Umbilical cord (tissue), 2 donors: ENCODE measurements around the gene APOA5. TPM values are rescaled to one million over a fixed set of nuclear protein-coding genes. Genes with fewer than 3 reads are reported as not detected.
"Not testable (repeated sequence)": the region's sequence is repeated elsewhere in the genome, so short reads cannot be mapped to it uniquely, and the experiment has no call there.

Experiments
- DNase-seq: peaks from one replicate; pipeline ENCODE4 v3.0.0-alpha.2; 2015; ENCODE audit warnings: low spot score
- total RNA-seq: library from RNA; depleted of rRNA; stranded (reverse); fragments of >200 nt; gene quantifications from one replicate; pipeline ENCODE4 v1.2.3, GENCODE V29; 2014; ENCODE audit warnings: low replicate concordance; ENCODE audit not compliant: insufficient read depth

The APOA5 gene, protein sequence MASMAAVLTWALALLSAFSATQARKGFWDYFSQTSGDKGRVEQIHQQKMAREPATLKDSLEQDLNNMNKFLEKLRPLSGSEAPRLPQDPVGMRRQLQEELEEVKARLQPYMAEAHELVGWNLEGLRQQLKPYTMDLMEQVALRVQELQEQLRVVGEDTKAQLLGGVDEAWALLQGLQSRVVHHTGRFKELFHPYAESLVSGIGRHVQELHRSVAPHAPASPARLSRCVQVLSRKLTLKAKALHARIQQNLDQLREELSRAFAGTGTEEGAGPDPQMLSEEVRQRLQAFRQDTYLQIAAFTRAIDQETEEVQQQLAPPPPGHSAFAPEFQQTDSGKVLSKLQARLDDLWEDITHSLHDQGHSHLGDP
- not detected for total RNA-seq

DNA sequence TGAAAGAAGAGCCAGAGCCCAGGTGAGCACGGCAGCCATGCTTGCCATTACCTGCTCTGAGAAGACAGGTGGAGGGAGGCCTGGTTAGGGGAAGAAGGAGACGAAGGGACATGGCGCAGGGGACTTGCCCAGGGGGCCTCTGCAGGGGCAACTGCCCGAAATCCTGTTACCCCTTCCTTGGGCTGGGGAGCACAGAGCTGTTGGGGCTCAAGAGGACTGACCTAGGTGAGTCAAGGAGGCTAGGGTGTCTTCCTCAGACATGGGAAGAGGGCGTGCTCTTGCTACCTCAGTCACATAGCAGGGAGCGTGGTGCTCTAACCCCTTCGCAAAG, at the start of gene APOA5:
TSS of gene APOA5 (minus strand) at position 67 of the 331 bp plus-strand sequence. CDS start at position 48, 19 bp downstream.
- no peak for DNase-seq

DNA sequence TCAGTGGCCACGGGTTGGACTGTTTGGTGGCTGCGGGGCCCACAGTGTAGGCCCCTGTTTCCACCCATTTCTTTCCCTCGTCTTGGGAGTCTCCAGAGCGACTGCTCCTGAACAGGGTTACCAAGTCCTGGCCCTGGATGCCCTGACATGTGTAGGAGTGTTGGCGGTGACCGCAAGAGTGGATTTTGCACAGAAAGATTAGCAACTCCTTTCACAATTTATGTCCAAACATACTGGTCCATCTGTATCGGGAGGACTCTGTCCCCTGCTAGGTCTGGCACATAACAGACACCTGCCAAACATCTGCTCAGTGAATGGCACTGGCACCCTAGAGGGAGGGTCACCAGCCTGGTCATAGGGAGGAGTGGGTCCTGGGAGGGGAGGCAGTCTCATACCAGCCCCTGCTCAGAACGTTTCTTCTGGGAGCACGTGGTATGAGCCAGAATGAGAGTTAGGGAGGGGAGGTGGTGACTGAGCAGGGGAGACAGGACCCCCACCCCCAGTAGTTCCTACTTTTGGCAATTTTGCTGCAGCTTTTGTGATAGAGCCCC, 49.1 kb upstream of the APOA5 start:
- no peak for DNase-seq

DNA sequence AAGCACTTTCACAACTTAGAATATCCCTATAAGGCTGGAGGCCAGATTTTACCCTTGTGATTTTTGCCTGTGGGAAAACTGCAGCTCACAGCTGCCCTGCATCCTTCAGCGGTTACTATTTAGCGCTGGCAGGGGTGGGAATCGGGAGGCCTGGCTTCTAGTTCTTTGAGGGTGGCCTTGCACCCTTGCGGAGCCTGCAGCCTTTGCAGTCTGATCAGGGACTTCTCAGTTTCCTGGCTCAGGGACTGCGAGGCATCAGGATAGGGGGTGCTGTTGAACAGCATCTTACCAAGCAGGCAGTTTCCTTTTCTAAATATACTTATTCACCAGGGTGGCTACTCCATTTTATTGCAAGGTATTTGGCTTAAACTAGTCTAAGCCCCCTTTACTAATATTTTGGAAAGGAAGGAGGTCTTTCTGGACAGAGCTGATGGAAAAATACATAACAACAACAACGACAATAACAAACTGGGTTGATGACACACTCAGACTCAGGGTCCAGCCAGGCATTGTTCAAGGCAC, 48.6 kb upstream of the APOA5 start:
- DNase-seq, result no peak

DNA sequence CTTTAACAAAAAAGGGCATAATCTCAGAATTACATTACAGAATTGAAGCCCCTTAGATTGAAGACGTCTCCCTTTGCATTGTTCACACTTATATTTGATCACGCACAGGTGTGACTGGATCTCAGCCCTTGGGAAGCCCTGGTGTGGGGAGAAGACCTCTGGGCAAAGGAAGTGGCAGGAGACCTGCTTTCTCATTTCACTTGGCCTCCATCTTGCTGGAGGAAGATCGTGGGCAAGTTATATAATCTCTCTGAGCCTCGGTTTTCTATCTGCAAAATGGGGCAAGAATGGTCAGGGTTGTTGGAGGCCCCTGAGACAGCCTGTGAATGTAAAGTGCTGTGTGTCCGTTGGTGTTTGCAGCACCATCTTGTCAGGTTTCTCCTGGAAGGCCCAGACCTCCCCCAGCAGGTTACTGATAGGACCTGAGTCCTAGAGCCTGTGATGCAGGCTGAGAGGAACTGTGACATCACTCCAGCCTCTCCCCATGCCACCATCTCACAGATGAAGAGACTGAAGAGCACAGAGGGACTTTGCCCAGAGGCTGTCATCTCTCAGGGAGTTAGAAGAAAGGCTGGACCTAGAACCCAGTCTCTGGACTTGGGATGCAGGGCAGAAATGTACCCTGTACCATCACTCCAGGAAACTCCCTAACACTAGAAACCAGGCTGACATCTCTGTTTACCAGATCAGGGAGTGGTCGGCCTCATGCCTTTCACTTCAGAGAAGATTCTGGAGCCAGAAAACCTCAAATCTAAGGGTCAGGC, 46.8 kb upstream of the APOA5 start:
- no peak for DNase-seq

DNA sequence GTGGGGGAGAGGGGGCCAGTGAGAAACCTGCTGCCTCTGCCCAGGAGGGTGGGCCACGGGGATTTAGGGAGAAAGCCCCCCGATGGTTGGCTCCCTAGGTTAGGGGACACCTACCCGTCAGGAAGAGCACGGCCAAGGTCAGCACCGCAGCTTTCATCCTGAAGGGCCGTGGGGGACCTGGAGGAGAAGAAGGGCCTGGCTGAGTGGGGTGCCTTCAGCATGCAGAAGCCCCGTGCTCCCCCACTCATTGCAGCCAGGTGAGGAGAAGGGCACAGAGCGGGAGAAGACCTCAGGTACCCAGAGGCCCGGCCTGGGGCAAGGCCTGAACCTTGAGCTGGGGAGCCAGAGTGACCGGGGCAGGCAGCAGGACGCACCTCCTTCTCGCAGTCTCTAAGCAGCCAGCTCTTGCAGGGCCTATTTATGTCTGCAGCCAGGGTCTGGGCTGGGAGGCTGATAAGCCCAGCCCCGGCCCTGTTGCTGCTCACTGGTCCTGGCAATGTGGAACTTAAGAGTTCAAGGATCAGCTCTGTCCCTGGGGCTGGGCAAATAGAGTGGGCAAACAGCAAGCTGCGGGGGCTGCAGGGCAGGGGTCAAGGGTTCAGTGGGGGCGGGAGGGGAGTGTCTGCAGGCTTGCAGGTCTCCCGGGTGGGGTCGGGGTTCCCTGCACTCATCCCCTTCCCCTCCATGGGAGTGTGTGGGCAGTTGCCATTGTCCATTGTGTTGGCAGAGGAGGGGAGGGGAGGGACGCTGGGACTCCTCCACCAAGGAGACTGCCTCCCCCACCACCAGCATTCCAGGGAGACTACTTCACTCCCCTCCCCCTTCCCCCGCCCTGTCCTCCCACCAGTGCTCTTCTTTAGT, 45.8 kb upstream of the APOA5 start, which contains the start of gene APOA1:
TSS of gene APOA1 (minus strand) at position 392 of the 861 bp plus-strand sequence. CDS start at position 157, 235 bp downstream.
- DNase-seq, result peak; percentile 32

DNA sequence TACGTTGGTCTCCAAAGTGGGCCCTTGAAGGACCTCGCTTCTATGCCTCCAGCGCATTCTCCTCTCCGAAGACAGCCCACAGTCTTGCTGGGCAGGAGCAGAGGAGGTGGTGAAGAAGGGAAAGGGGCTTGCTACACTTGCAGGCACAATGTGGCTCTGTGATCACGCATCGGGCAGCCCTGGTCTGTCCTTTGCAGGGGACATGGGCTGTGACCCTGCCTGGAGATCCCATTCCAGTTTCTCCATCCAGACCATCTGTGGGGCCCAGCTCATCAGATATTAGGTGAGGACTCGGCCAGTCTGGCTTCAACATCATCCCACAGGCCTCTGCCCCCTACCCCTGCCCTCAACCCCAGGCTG, 44.9 kb upstream of the APOA5 start:
- no peak for DNase-seq

DNA sequence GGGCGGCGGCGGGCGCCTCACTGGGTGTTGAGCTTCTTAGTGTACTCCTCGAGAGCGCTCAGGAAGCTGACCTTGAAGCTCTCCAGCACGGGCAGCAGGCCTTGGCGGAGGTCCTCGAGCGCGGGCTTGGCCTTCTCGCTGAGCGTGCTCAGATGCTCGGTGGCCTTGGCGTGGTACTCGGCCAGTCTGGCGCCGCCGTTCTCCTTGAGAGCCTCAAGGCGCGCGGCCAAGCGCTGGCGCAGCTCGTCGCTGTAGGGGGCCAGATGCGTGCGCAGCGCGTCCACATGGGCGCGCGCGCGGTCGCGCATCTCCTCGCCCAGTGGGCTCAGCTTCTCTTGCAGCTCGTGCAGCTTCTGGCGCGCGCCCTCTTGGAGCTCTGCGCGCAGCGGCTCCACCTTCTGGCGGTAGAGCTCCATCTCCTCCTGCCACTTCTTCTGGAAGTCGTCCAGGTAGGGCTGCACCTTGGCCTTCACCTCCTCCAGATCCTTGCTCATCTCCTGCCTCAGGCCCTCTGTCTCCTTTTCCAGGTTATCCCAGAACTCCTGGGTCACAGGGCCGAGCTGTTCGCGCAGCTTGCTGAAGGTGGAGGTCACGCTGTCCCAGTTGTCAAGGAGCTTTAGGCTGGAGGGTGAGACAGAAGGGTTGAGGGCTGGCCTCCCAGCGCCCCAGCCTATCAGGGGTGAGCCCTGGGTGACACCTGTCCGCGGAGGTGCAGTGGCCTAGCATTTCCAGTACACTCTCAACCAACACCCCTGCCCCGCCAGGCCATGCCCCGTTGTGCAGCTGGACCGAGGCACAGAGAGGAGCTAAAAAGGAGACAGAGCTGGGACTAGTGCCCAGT, 44.3 kb upstream of the APOA5 start:
- DNase-seq, result peak; percentile 92

DNA sequence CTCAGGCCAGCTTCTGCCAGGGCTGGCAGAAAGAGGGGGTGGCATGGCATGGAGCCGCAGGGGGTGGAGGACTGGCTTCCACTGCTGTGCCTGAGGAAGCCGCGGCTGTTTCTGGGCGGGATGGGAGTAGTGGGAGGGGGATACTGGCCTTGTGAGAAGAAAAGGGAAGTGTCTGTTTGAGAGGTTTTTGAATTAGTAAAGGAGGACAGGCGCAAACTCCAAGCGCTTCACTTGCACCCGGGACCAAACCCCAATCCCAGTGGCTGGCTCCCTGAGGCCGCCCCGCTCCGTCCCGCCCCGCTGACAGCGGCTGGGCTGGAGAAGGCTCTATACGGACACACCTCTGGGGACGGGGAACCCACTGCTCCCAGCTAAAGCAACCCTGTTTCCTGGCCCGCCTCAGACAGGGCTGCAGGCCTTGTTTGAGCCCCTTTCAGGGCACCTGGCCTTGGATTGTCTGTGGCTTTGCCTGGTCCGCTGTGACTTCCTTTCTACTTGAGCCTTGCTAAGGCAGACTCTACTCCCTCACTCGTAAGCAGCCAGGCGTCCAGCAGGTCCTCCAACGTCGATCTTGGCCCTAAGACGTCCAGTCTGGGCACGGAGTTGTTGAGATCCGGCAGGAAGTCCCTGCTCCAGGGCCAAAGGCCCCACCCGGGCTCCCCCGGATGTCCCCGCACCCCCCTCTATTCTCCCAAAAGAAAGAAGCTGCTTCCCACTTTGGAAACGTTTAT, 43.5 kb upstream of the APOA5 start:
- DNase-seq, result no peak

DNA sequence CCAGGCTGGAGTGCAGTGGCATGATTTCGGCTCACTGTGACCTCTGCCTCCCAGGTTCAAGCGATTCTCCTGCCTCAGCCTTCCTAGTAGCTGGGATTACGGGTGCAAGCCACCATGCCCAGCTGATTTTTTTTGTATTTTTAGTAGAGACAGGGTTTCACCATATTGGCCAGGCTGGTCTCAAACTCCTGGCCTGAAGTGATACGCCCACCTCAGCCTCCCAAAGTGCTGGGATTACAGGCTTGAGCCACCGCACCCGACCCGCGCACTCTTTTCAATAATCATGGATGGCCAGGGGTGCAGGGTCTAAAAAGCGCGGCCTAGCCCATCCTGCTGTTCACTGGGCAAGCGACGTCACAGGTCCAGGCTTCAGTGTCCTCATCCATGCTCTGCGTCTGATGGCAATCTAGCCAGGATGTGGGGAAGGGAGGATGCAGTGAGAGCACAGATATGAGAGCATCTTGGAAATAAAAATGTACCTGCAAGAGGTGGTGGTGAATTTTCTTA, 42.9 kb upstream of the APOA5 start:
- DNase-seq, result not testable (repeated sequence)

DNA sequence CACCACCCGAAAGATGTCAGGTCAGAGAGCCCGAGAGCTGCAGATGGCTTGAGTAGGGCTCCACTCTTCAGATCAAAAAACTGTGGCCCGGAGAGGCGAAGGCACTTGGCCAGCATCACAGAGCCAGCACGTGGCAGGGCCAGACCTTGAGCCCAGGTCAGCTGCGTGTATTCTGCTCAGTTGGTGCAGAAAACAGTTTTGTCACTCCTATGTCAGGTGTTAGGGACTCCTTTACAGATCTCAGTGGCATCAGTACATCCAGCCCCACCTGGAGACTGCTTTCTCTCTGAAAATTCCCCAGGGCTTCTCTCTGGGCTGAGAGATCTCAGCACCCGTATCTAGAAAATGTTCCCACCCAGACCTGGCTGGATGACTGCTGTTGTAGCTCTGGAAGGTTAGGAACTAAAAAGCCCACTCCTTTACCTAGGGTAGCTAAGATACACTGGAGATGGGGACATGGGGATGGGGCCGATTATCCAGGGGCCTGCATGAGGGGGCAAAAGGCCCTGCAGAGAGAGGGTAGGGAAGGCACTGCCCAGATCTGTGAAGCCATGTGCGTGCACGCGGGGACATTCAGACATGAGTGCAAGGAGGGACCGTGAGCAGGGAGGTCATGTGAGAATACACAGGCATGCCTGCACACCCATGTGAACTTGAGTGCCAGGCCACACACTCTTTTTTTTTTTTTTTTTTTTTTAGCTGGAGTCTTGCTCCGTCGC, 42.3 kb upstream of the APOA5 start:
- no peak for DNase-seq

DNA sequence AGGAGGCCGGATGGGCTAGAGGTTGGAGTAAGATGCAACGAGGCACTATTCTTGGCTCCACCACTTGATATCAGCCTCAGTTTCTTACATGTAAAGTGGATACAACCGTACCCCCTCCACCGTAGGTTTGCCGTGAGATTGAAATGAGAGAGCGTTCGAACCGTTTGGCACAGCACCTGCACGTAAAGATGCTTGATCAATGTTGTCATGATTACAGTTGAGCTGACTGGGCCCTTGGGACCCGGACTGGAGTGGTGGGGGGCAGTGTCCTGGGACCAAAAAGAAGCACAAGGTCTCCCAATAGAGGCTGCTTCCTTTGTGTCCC, 41.8 kb upstream of the APOA5 start:
- DNase-seq, result no peak

DNA sequence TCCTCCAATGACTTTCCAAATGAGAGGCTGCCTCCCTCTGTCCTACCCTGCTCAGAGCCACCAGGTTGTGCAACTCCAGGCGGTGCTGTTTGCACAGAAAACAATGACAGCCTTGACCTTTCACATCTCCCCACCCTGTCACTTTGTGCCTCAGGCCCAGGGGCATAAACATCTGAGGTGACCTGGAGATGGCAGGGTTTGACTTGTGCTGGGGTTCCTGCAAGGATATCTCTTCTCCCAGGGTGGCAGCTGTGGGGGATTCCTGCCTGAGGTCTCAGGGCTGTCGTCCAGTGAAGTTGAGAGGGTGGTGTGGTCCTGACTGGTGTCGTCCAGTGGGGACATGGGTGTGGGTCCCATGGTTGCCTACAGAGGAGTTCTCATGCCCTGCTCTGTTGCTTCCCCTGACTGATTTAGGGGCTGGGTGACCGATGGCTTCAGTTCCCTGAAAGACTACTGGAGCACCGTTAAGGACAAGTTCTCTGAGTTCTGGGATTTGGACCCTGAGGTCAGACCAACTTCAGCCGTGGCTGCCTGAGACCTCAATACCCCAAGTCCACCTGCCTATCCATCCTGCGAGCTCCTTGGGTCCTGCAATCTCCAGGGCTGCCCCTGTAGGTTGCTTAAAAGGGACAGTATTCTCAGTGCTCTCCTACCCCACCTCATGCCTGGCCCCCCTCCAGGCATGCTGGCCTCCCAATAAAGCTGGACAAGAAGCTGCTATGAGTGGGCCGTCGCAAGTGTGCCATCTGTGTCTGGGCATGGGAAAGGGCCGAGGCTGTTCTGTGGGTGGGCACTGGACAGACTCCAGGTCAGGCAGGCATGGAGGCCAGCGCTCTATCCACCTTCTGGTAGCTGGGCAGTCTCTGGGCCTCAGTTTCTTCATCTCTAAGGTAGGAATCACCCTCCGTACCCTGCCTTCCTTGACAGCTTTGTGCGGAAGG, 40.9 kb upstream of the APOA5 start:
- no peak for DNase-seq

DNA sequence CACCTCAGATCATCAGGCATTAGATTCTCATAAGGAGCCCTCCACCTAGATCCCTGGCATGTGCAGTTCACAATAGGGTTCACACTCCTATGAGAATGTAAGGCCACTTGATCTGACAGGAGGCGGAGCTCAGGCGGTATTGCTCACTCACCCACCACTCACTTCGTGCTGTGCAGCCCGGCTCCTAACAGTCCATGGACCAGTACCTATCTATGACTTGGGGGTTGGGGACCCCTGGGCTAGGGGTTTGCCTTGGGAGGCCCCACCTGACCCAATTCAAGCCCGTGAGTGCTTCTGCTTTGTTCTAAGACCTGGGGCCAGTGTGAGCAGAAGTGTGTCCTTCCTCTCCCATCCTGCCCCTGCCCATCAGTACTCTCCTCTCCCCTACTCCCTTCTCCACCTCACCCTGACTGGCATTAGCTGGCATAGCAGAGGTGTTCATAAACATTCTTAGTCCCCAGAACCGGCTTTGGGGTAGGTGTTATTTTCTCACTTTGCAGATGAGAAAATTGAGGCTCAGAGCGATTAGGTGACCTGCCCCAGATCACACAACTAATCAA, 40.2 kb upstream of the APOA5 start:
- no peak for DNase-seq

DNA sequence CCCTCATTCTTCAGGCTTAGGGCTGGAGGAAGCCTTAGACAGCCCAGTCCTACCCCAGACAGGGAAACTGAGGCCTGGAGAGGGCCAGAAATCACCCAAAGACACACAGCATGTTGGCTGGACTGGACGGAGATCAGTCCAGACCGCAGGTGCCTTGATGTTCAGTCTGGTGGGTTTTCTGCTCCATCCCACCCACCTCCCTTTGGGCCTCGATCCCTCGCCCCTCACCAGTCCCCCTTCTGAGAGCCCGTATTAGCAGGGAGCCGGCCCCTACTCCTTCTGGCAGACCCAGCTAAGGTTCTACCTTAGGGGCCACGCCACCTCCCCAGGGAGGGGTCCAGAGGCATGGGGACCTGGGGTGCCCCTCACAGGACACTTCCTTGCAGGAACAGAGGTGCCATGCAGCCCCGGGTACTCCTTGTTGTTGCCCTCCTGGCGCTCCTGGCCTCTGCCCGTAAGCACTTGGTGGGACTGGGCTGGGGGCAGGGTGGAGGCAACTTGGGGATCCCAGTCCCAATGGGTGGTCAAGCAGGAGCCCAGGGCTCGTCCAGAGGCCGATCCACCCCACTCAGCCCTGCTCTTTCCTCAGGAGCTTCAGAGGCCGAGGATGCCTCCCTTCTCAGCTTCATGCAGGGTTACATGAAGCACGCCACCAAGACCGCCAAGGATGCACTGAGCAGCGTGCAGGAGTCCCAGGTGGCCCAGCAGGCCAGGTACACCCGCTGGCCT, 38.7 kb upstream of the APOA5 start:
- DNase-seq, result no peak

DNA sequence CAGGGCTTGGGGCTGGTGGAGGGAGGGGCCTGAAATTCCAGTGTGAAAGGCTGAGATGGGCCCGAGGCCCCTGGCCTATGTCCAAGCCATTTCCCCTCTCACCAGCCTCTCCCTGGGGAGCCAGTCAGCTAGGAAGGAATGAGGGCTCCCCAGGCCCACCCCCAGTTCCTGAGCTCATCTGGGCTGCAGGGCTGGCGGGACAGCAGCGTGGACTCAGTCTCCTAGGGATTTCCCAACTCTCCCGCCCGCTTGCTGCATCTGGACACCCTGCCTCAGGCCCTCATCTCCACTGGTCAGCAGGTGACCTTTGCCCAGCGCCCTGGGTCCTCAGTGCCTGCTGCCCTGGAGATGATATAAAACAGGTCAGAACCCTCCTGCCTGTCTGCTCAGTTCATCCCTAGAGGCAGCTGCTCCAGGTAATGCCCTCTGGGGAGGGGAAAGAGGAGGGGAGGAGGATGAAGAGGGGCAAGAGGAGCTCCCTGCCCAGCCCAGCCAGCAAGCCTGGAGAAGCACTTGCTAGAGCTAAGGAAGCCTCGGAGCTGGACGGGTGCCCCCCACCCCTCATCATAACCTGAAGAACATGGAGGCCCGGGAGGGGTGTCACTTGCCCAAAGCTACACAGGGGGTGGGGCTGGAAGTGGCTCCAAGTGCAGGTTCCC, 38.0 kb upstream of the APOA5 start, which contains the start of gene APOC3:
TSS of gene APOC3 (plus strand) at position 383 of the 659 bp plus-strand sequence. CDS start 676 bp downstream, outside the sequence.
- peak; percentile 40 for DNase-seq
